HEK293 (cell line): ENCODE data around the gene KDM6A.

Experiments
- BCL6B ChIP-seq: fragments of 450-650 bp; formaldehyde crosslinking; IDR thresholded peaks from 2 replicates; pipeline ENCODE4 v1.5.1; 2017; ENCODE audit warnings: missing biosample characterization, missing genetic modification characterization
- REST ChIP-seq: fragments of 450-650 bp; formaldehyde crosslinking; IDR thresholded peaks from 2 replicates; pipeline ENCODE4 v1.5.1; 2016; ENCODE audit warnings: missing biosample characterization, missing genetic modification characterization
- TRIM28 ChIP-seq: IDR thresholded peaks from 2 replicates; pipeline ENCODE4 v1.6.1; 2011; ENCODE audit warnings: low read length, control low read depth, borderline replicate concordance
- ZBTB17 ChIP-seq: fragments of 450-650 bp; formaldehyde crosslinking; IDR thresholded peaks from 2 replicates; pipeline ENCODE4 v1.5.1; 2016; ENCODE audit warnings: missing biosample characterization, missing genetic modification characterization
- ZNF202 ChIP-seq: fragments of 450-650 bp; formaldehyde crosslinking; IDR thresholded peaks from 2 replicates; pipeline ENCODE4 v1.5.1; 2016; ENCODE audit warnings: missing biosample characterization, missing genetic modification characterization, borderline replicate concordance
- ZNF302 ChIP-seq: fragments of 450-650 bp; formaldehyde crosslinking; IDR thresholded peaks from 2 replicates; pipeline ENCODE4 v1.5.1; 2016; ENCODE audit warnings: missing biosample characterization, missing genetic modification characterization, low read depth
- ZNF362 ChIP-seq: fragments of 450-650 bp; formaldehyde crosslinking; IDR thresholded peaks from 2 replicates; pipeline ENCODE4 v1.5.1; 2016; ENCODE audit warnings: missing biosample characterization, missing genetic modification characterization
- ZNF423 ChIP-seq: fragments of 450-650 bp; formaldehyde crosslinking; IDR thresholded peaks from 2 replicates; pipeline ENCODE4 v1.5.1; 2016; ENCODE audit warnings: missing biosample characterization, missing genetic modification characterization
- ZNF530 ChIP-seq: fragments of 450-650 bp; formaldehyde crosslinking; IDR thresholded peaks from 2 replicates; pipeline ENCODE4 v1.5.1; 2016; ENCODE audit warnings: low read depth, missing biosample characterization, missing genetic modification characterization
- ZNF624 ChIP-seq: fragments of 450-650 bp; formaldehyde crosslinking; IDR thresholded peaks from 2 replicates; pipeline ENCODE4 v1.5.1; 2017; ENCODE audit warnings: missing biosample characterization, missing genetic modification characterization
- ZNF660 ChIP-seq: fragments of 450-650 bp; IDR thresholded peaks from 2 replicates; pipeline ENCODE4 v1.5.1; 2018; ENCODE audit warnings: missing biosample characterization, mild to moderate bottlenecking, missing genetic modification characterization
- ZSCAN5A ChIP-seq: fragments of 450-650 bp; formaldehyde crosslinking; IDR thresholded peaks from 2 replicates; pipeline ENCODE4 v1.5.1; 2016; ENCODE audit warnings: missing biosample characterization, missing genetic modification characterization
- TF ChIP-seq, protein P1 (sequence below): fragments of 450-650 bp; formaldehyde crosslinking; IDR thresholded peaks from 2 replicates; pipeline ENCODE4 v1.5.1; 2016; ENCODE audit warnings: missing biosample characterization, missing genetic modification characterization

GRCh38 chrX:44958480-44958879 lies 85.5 kb downstream of the KDM6A start:
- no peak for TF ChIP-seq ZNF660 (tag by site-specific recombination)
- TF ChIP-seq, protein P1, sequence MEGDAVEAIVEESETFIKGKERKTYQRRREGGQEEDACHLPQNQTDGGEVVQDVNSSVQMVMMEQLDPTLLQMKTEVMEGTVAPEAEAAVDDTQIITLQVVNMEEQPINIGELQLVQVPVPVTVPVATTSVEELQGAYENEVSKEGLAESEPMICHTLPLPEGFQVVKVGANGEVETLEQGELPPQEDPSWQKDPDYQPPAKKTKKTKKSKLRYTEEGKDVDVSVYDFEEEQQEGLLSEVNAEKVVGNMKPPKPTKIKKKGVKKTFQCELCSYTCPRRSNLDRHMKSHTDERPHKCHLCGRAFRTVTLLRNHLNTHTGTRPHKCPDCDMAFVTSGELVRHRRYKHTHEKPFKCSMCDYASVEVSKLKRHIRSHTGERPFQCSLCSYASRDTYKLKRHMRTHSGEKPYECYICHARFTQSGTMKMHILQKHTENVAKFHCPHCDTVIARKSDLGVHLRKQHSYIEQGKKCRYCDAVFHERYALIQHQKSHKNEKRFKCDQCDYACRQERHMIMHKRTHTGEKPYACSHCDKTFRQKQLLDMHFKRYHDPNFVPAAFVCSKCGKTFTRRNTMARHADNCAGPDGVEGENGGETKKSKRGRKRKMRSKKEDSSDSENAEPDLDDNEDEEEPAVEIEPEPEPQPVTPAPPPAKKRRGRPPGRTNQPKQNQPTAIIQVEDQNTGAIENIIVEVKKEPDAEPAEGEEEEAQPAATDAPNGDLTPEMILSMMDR (tag by site-specific recombination) = no peak
- no peak for TF ChIP-seq ZBTB17 (tag by site-specific recombination)
- TF ChIP-seq REST (tag by site-specific recombination) = no peak
- no peak for TF ChIP-seq ZNF423 (tag by site-specific recombination)
- no peak for TF ChIP-seq ZSCAN5A (tag by site-specific recombination)
- TF ChIP-seq ZNF530 = no peak
- TF ChIP-seq BCL6B (tag by site-specific recombination) = no peak
- 0 out of 2 replicates have a peak, but pooled peaks have one; percentile 14 for TF ChIP-seq ZNF362 (tag by site-specific recombination)
- no peak for TF ChIP-seq ZNF624
- TF ChIP-seq TRIM28 = no peak
- no peak for TF ChIP-seq ZNF302 (tag by site-specific recombination)
- no peak for TF ChIP-seq ZNF202
